ENCODE measurements around the gene SNTG2. TPM values are rescaled to one million over a fixed set of nuclear protein-coding genes. Genes with fewer than 3 reads are reported as not detected.

The SNTG2 gene
- total and polyA plus RNA-seq, 10 of the 15 experiments (the other 5 are each of a cell fraction or from before 2014, with no cell fraction given) = not detected

DNA sequence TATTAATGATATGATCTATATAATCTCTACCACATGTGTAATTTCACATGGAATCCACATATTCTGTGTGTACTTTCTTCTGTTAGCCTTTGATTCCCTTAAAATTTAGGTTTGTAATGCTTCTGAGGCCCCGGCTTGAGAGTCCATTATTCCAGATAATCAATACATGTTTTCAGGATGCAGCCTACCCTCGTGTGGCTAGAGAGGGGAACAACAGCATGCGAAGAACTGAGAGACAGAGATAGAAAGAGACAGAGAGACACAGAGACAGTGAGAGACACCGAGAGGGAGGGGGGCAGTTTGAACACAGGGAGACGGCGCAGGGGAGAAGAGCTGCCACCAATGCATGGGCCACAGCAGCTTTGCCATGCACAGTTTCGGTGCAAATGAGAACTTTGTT is 185.4 kb downstream of the SNTG2 start:
- H3K27ac ChIP-seq (ENCODE audit: control insufficient read depth, insufficient read depth) = no peak overlapping the region
- ChIA-PET POLR2A (no interaction called here), RAD21 (ENCODE audit: unreplicated experiment) (no interaction called here), CTCF (no interaction called here), SMC1A (ENCODE audit: uncharacterized antibody, unreplicated experiment) (no interaction called here)
- no TSS peak for BruUV-seq (replicated peaks)
- in situ Hi-C loops (cut with MboI) = no loop called here
- no peaks in the 10 kb centered on the region for H3K27me3 ChIP-seq (replicated peaks in 1 of 2; ENCODE audit: control insufficient read depth in 2 of 2, insufficient read depth in 2 of 2, low read length in 1 of 2)
- DNase-seq (ENCODE audit: low read depth, low spot score) (no peak), ATAC-seq (no peak), FAIRE-seq (no peak)
- H3K4me1 ChIP-seq (ENCODE audit: control insufficient read depth, insufficient read depth, low read length) = no peaks in the 10 kb centered on the region
- no peak overlapping the region for H3K4me3 ChIP-seq
- H3K79me2 ChIP-seq (ENCODE audit: control insufficient read depth, insufficient read depth, low read length) = no peaks in the 10 kb centered on the region
- intact Hi-C loops (cut with micrococcal nuclease; ENCODE audit: unreplicated experiment) = no loop called here
- no peaks in the 10 kb centered on the region for H3K9me3 ChIP-seq (replicated peaks; ENCODE audit: control insufficient read depth, insufficient read depth, low read length)
- no peak for TF ChIP-seq NFYB (IDR thresholded peaks at IDR 0.05; ENCODE audit: insufficient read depth, low read depth, low read length)
- TF ChIP-seq CBFB (IDR thresholded peaks at IDR 0.05; ENCODE audit: low read depth) = no peak
- no peak for TF ChIP-seq ZBED1 (IDR thresholded peaks at IDR 0.05; ENCODE audit: borderline replicate concordance)
- TF ChIP-seq, protein P1, sequence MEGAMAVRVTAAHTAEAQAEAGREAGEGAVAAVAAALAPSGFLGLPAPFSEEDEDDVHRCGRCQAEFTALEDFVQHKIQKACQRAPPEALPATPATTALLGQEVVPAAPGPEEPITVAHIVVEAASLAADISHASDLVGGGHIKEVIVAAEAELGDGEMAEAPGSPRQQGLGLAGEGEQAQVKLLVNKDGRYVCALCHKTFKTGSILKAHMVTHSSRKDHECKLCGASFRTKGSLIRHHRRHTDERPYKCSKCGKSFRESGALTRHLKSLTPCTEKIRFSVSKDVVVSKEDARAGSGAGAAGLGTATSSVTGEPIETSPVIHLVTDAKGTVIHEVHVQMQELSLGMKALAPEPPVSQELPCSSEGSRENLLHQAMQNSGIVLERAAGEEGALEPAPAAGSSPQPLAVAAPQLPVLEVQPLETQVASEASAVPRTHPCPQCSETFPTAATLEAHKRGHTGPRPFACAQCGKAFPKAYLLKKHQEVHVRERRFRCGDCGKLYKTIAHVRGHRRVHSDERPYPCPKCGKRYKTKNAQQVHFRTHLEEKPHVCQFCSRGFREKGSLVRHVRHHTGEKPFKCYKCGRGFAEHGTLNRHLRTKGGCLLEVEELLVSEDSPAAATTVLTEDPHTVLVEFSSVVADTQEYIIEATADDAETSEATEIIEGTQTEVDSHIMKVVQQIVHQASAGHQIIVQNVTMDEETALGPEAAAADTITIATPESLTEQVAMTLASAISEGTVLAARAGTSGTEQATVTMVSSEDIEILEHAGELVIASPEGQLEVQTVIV (IDR thresholded peaks at IDR 0.05; ENCODE audit: borderline replicate concordance, partially characterized antibody) = no peak
- TF ChIP-seq SIX5 (IDR thresholded peaks at IDR 0.05; ENCODE audit: low read depth, low read length, severe bottlenecking) = no peak
- peak; percentile 29; the same call in 1 of the 2 replicates for TF ChIP-seq RAD21 (IDR thresholded peaks at IDR 0.05; ENCODE audit: insufficient read depth, low read depth, low read length)
- H3K4me2 ChIP-seq (ENCODE audit: control insufficient read depth, insufficient read depth) = no peak overlapping the region
- H2AFZ ChIP-seq (ENCODE audit: control insufficient read depth, low read depth, low read length) = no peak overlapping the region
- 44% methylated on average over 7 of the region's 7 CpGs for WGBS (ENCODE audit: insufficient coverage, insufficient replicate concordance, low lambda C conversion rate, missing lambda C conversion rate)
- H3K36me3 ChIP-seq (ENCODE audit: control insufficient read depth in 2 of 2, insufficient read depth in 2 of 2, low read length in 1 of 2) = no peaks in the 10 kb centered on the region
- no peak overlapping the region for H3K9ac ChIP-seq (ENCODE audit: control insufficient read depth, insufficient read depth, low read length)
- no peaks in the 10 kb centered on the region for H4K20me1 ChIP-seq (ENCODE audit: control insufficient read depth, insufficient read depth)

DNA sequence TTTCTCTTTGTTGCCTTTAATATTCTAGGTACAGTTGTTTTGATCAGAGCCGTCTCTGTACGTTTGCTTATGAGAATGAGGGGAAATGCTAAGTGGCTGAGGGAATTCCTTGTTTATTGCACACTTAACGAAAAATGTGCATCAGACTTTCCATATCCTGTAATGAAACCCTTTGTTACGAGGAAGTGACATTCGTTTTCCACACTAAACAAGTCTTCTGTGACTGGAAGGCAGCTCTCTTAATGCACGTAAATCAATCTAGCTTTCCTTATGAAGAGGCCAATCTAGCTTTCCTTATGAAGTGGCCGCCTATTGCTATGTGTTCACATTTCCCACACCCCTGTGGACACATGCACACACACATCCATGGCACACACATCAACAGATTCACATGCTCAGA is 186.2 kb downstream of the SNTG2 start:
- intact Hi-C loops (cut with micrococcal nuclease; ENCODE audit: unreplicated experiment) (no loop called here), in situ Hi-C loops (cut with MboI) (no loop called here)
- ChIA-PET CTCF (no interaction called here), RAD21 (ENCODE audit: unreplicated experiment) (no interaction called here), POLR2A (no interaction called here), SMC1A (ENCODE audit: uncharacterized antibody, unreplicated experiment) (no interaction called here)
- TF ChIP-seq JUND (IDR thresholded peaks at IDR 0.05; ENCODE audit: low read depth, low read length) (no peak), SREBF1 (IDR thresholded peaks at IDR 0.05; ENCODE audit: low read length) (no peak), SP1 (IDR thresholded peaks at IDR 0.05; ENCODE audit: low read depth, low read length) (no peak), LARP7 (IDR thresholded peaks at IDR 0.05) (no peak), EP300 (IDR thresholded peaks at IDR 0.05; ENCODE audit: borderline replicate concordance in 1 of 2, control insufficient read depth in 1 of 2, low read depth in 2 of 2, low read length in 2 of 2) (no peak), BCL11A (IDR thresholded peaks at IDR 0.05; ENCODE audit: low read depth, low read length) (no peak), SPI1 (IDR thresholded peaks at IDR 0.05; ENCODE audit: borderline replicate concordance, insufficient read depth, low read depth, low read length) (no peak)
- Histone ChIP-seq H3K4me3 (no peak overlapping the region), H3K9me3 (replicated peaks; ENCODE audit: control insufficient read depth, insufficient read depth, low read length) (no peaks in the 10 kb centered on the region), H4K20me1 (ENCODE audit: control insufficient read depth, insufficient read depth) (no peaks in the 10 kb centered on the region), H3K27ac (ENCODE audit: control insufficient read depth, insufficient read depth) (no peak overlapping the region), H3K79me2 (ENCODE audit: control insufficient read depth, insufficient read depth, low read length) (no peaks in the 10 kb centered on the region), H3K9ac (ENCODE audit: control insufficient read depth, insufficient read depth, low read length) (no peak overlapping the region), H3K4me1 (ENCODE audit: control insufficient read depth, insufficient read depth, low read length) (no peaks in the 10 kb centered on the region), H3K27me3 (replicated peaks in 1 of 2; ENCODE audit: control insufficient read depth in 2 of 2, insufficient read depth in 2 of 2, low read length in 1 of 2) (no peaks in the 10 kb centered on the region), H3K36me3 (ENCODE audit: control insufficient read depth in 2 of 2, insufficient read depth in 2 of 2, low read length in 1 of 2) (no peaks in the 10 kb centered on the region), H3K4me2 (ENCODE audit: control insufficient read depth, insufficient read depth) (no peak overlapping the region), H2AFZ (ENCODE audit: control insufficient read depth, low read depth, low read length) (no peak overlapping the region)
- no TSS peak for BruUV-seq (replicated peaks)
- WGBS (ENCODE audit: insufficient coverage, insufficient replicate concordance, low lambda C conversion rate, missing lambda C conversion rate) = 2% methylated on average over 7 of the region's 7 CpGs
- no peak for ATAC-seq
- no peak for DNase-seq (ENCODE audit: low read depth, low spot score)
- no peak for FAIRE-seq
